HG03175 (cell line): ENCODE measurements around the gene KRTAP10-9.
"Not testable (repeated sequence)": the region's sequence is repeated elsewhere in the genome, so short reads cannot be mapped to it uniquely, and the experiment has no call there.

ENCODE experiments used
- ATAC-seq: cut with Tn5 transposase; IDR thresholded peaks from one replicate; pipeline ENCODE4 v1.9.1; 2021; ENCODE audit warnings: mild to moderate bottlenecking, moderate library complexity; ENCODE audit not compliant: unreplicated experiment

KRTAP10-9 gene

GRCh38 chr21:44626673-44627143 lies at the start of gene KRTAP10-9:
Gene KRTAP10-9, plus strand, starts transcription at chr21:44627093. Its CDS starts 79 bp downstream, at chr21:44627172.
- ATAC-seq = no peak

GRCh38 chr21:44578371-44579055 lies 48.4 kb upstream of the KRTAP10-9 start:
- no peak for ATAC-seq

- no peak for ATAC-seq
Observed at GRCh38 chr21:44579056-44579832, 47.6 kb upstream of the KRTAP10-9 start.

- no peak for ATAC-seq
Observed at GRCh38 chr21:44579833-44580144, 47.1 kb upstream of the KRTAP10-9 start.

- not testable (repeated sequence) for ATAC-seq
Observed at GRCh38 chr21:44580231-44580821, 46.6 kb upstream of the KRTAP10-9 start, which contains the start of gene KRTAP10-5. Gene KRTAP10-5, minus strand, starts transcription at chr21:44580604. Its CDS starts 26 bp downstream, at chr21:44580578.

GRCh38 chr21:44581158-44581557 lies 45.7 kb upstream of the KRTAP10-9 start:
- no peak for ATAC-seq

GRCh38 chr21:44582055-44582454 lies 44.8 kb upstream of the KRTAP10-9 start:
- no peak for ATAC-seq

GRCh38 chr21:44583089-44583799 lies 43.6 kb upstream of the KRTAP10-9 start:
- no peak for ATAC-seq

GRCh38 chr21:44583800-44584147 lies 43.1 kb upstream of the KRTAP10-9 start:
- ATAC-seq = no peak

- no peak for ATAC-seq
Observed at GRCh38 chr21:44585892-44586291, 41.0 kb upstream of the KRTAP10-9 start.

- no peak for ATAC-seq
Observed at GRCh38 chr21:44589094-44589493, 37.8 kb upstream of the KRTAP10-9 start.

- no peak for ATAC-seq
Observed at GRCh38 chr21:44589586-44590305, 37.1 kb upstream of the KRTAP10-9 start.

GRCh38 chr21:44590311-44590721 lies 36.6 kb upstream of the KRTAP10-9 start:
- ATAC-seq = no peak

- not testable (repeated sequence) for ATAC-seq
Observed at GRCh38 chr21:44590897-44591800, 35.7 kb upstream of the KRTAP10-9 start.

- not testable (repeated sequence) for ATAC-seq
Observed at GRCh38 chr21:44591801-44592130, 35.1 kb upstream of the KRTAP10-9 start.

GRCh38 chr21:44592446-44593311 lies 34.2 kb upstream of the KRTAP10-9 start, which contains the start of gene KRTAP10-6:
Gene KRTAP10-6, minus strand, starts transcription at chr21:44592505. Its CDS starts 21 bp downstream, at chr21:44592484.
- ATAC-seq = no peak

GRCh38 chr21:44593598-44594405 lies 33.1 kb upstream of the KRTAP10-9 start:
- no peak for ATAC-seq
